Cerebellar nuclear complex (tissue), 1 donor: Measurements from ENCODE around the gene PDGFA.

ENCODE experiments used
- DNase-seq, 2 experiments: peaks; one replicate each; lab custom pipeline; 2025; lab: John Stamatoyannopoulos, UW

PDGFA gene

GRCh38 chr7:461453-462172 lies 58.0 kb downstream of the PDGFA start:
- DNase-seq = no peak

GRCh38 chr7:461117-461452 lies 58.6 kb downstream of the PDGFA start:
- DNase-seq = no peak

- no peak for DNase-seq
Observed at GRCh38 chr7:460374-461116, 59.1 kb downstream of the PDGFA start.

GRCh38 chr7:459584-460373 lies 59.9 kb downstream of the PDGFA start:
- no peak for DNase-seq

GRCh38 chr7:458511-459245 lies 61.0 kb downstream of the PDGFA start:
- no peak for DNase-seq

GRCh38 chr7:457814-458510 lies 61.7 kb downstream of the PDGFA start:
- DNase-seq = no peak

GRCh38 chr7:455110-455928 lies 64.3 kb downstream of the PDGFA start:
- no peak for DNase-seq

- DNase-seq = no peak
Observed at GRCh38 chr7:454356-455109, 65.1 kb downstream of the PDGFA start.

- DNase-seq = no peak
Observed at GRCh38 chr7:453597-454306, 65.9 kb downstream of the PDGFA start.

GRCh38 chr7:452791-453455 lies 66.7 kb downstream of the PDGFA start:
- DNase-seq = no peak

- DNase-seq = no peak
Observed at GRCh38 chr7:452226-452751, 67.4 kb downstream of the PDGFA start.

GRCh38 chr7:451255-452225 lies 68.1 kb downstream of the PDGFA start:
- no peak for DNase-seq

GRCh38 chr7:450741-451140 lies 68.9 kb downstream of the PDGFA start:
- no peak for DNase-seq

- no peak for DNase-seq
Observed at GRCh38 chr7:450036-450435, 69.6 kb downstream of the PDGFA start.

- no peak for DNase-seq
Observed at GRCh38 chr7:449324-450019, 70.2 kb downstream of the PDGFA start.

- DNase-seq = no peak
Observed at GRCh38 chr7:447523-447922, 72.1 kb downstream of the PDGFA start.
